GM23248 (cell line): ENCODE data around the gene TRAPPC11.

Experiments
- EZH2 ChIP-seq: fragments of 200-600 bp; sonication (generic); IDR thresholded peaks from 2 replicates; pipeline ENCODE4 v1.6.1; 2018; ENCODE audit warnings: antibody characterized with exemption, mild to moderate bottlenecking; ENCODE audit not compliant: insufficient read depth, poor library complexity, severe bottlenecking
- EZH2phosphoT487 ChIP-seq: fragments of 200-600 bp; sonication (generic); IDR thresholded peaks from 2 replicates; pipeline ENCODE4 v1.6.1; 2018; ENCODE audit warnings: antibody characterized with exemption, moderate library complexity, mild to moderate bottlenecking, low read depth; ENCODE audit not compliant: insufficient read depth

DNA sequence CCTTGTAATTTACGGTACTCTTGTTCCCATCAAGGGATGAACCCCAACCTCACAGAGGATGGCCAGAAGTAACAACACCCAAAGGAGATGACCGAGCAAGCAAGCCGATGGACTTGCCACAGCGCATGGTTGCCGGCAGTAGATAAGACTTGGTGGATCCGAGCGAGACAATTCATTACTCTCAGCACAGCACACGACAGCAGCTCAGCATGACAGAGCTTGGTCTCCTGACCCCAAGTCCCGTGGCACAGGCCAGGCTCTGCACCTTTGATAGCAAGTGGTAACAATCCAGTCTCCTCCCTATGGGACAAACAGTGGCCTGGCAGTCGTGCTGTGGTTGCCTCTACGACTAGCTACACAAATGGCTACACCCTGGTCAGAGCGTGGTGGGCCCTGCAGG lies 26.4 kb upstream of the TRAPPC11 start:
- no peak for TF ChIP-seq EZH2
- TF ChIP-seq EZH2phosphoT487: no peak
